Lower lobe of right lung (tissue), 2 donors: ENCODE data around the gene CENPO. TPM values are rescaled to one million over a fixed set of nuclear protein-coding genes. Genes with fewer than 3 reads are reported as not detected.

Source experiments
- ATAC-seq, 2 donors: fragments of 200-7000 bp; cut with Tn5 transposase; one replicate each; pipeline ENCODE4 v1.9.1; 2020 to 2022; ENCODE audit warnings: mild to moderate bottlenecking in 2 of 2, moderate library complexity in 2 of 2
- DNase-seq: peaks from one replicate; pipeline ENCODE4 v3.0.0-alpha.2; 2020
- H3K27ac ChIP-seq: fragments of 200-600 bp; one replicate; pipeline ENCODE4 v1.8.0; 2022
- H3K27me3 ChIP-seq: fragments of 200-600 bp; one replicate; pipeline ENCODE4 v1.8.0; 2022; ENCODE audit warnings: low read depth
- H3K36me3 ChIP-seq: fragments of 200-600 bp; one replicate; pipeline ENCODE4 v1.8.0; 2022; ENCODE audit warnings: mild to moderate bottlenecking
- H3K4me1 ChIP-seq: fragments of 200-600 bp; one replicate; pipeline ENCODE4 v1.8.0; 2022
- H3K4me3 ChIP-seq: fragments of 200-600 bp; one replicate; pipeline ENCODE4 v1.8.0; 2022; ENCODE audit warnings: mild to moderate bottlenecking
- H3K9me3 ChIP-seq: fragments of 200-600 bp; one replicate; pipeline ENCODE4 v1.8.0; 2022
- intact Hi-C: fragments of 100-400 bp; cut with DNase I; formaldehyde crosslinking; loops from one replicate; pipeline ENCODE4 v1.11.0; 2022
- total RNA-seq: library from RNA; stranded (reverse); fragmentation: NEBNext Ultra II Directional; extraction: Animal tissue kit (Norgen Biotek cat#: 25700); gene quantifications from one replicate; pipeline ENCODE4 v1.2.1, GENCODE V29; 2021
- TF ChIP-seq, protein P1 (sequence below): fragments of 200-600 bp; IDR thresholded peaks from one replicate; pipeline ENCODE4 v1.8.0; 2022; ENCODE audit warnings: antibody characterized with exemption, mild to moderate bottlenecking
- donor health status: DM: no; HTN: yes; CAD: no; lungs with severe emphysema.

Gene CENPO
- total RNA-seq, 1 donor from 2014 or later, result 5.3 TPM

GRCh38 chr2:24787532-24787931 is 5.7 kb upstream of the CENPO start:
- Histone ChIP-seq H3K4me3 (no peak overlapping the region), H3K9me3 (no peaks in the 10 kb centered on the region), H3K27me3 (no peaks in the 10 kb centered on the region), H3K36me3 (peaks cover 4% of the 10 kb centered on the region), H3K27ac (no peak overlapping the region), H3K4me1 (peaks cover 28% of the 10 kb centered on the region)
- ATAC-seq (no peak), DNase-seq (no peak)
- TF ChIP-seq, protein P1, sequence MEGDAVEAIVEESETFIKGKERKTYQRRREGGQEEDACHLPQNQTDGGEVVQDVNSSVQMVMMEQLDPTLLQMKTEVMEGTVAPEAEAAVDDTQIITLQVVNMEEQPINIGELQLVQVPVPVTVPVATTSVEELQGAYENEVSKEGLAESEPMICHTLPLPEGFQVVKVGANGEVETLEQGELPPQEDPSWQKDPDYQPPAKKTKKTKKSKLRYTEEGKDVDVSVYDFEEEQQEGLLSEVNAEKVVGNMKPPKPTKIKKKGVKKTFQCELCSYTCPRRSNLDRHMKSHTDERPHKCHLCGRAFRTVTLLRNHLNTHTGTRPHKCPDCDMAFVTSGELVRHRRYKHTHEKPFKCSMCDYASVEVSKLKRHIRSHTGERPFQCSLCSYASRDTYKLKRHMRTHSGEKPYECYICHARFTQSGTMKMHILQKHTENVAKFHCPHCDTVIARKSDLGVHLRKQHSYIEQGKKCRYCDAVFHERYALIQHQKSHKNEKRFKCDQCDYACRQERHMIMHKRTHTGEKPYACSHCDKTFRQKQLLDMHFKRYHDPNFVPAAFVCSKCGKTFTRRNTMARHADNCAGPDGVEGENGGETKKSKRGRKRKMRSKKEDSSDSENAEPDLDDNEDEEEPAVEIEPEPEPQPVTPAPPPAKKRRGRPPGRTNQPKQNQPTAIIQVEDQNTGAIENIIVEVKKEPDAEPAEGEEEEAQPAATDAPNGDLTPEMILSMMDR, result no peak
- intact Hi-C loops, result no loop called here

GRCh38 chr2:24788816-24789215 is 4.4 kb upstream of the CENPO start:
- peaks cover 4% of the 10 kb centered on the region for H3K36me3 ChIP-seq
- no peak for ATAC-seq

DNA sequence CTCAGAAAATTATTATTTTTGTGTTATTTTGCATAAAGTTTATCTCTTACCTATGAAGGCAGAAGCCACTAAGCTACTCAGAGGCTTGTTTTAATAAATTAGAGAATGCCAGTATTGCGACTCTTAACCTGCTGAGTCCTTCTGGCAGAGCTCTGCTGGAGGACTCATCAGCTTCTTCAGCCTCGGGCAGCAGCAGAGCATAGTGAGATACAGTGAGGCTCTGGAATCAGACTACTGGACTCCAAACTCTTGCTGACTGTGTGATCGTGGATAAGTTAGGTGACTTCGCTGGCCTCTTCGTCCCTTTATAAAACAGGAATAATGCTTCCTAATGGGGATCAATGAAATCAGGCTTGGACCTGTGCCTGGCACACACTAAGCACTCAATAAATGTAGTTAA is 1.8 kb upstream of the CENPO start:
- Histone ChIP-seq H3K36me3 (peaks cover 4% of the 10 kb centered on the region), H3K9me3 (no peaks in the 10 kb centered on the region), H3K4me1 (peaks cover 20% of the 10 kb centered on the region), H3K4me3 (no peak overlapping the region), H3K27me3 (no peaks in the 10 kb centered on the region), H3K27ac (peak overlapping the region; percentile 46)
- TF ChIP-seq, protein P1, result no peak
- intact Hi-C loops, result no loop called here
- DNase-seq (no peak), ATAC-seq (no peak)

More at GRCh38 chr2:24788816-24789215, 4.4 kb upstream of the CENPO start:
- DNase-seq, result no peak
- no peak overlapping the region for H3K27ac ChIP-seq
- H3K4me3 ChIP-seq, result no peak overlapping the region
- H3K9me3 ChIP-seq, result no peaks in the 10 kb centered on the region
- TF ChIP-seq, protein P1, result no peak
- intact Hi-C loops, result no loop called here
- H3K27me3 ChIP-seq, result no peaks in the 10 kb centered on the region
- H3K4me1 ChIP-seq, result peaks cover 33% of the 10 kb centered on the region

DNA sequence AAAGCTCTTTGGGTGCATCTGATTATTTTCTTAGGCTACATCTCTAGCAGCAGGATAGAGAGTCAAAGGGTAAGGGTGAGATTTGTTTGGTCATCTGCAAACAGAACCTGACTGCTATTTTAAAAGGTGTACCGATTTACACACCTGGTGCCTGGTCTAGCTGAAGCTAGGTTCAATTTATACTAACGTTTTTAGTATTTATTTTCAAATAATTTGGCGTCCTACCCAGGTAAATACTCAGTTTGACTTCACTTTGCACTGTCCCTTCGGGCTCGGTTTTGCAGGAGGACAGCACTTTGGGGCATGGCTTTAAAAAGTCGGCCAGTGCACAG is 717 bp upstream of the CENPO start:
- intact Hi-C loops, result no loop called here
- Histone ChIP-seq H3K4me1 (peaks cover 20% of the 10 kb centered on the region), H3K27me3 (no peaks in the 10 kb centered on the region), H3K36me3 (peaks cover 4% of the 10 kb centered on the region), H3K4me3 (peak overlapping the region; percentile 80), H3K27ac (peak overlapping the region; percentile 100), H3K9me3 (no peaks in the 10 kb centered on the region)
- ATAC-seq, result no peak
- no peak for DNase-seq
- TF ChIP-seq, protein P1, result no peak

- DNase-seq (no peak), ATAC-seq (no peak)
- intact Hi-C loops, result no loop called here
Observed at GRCh38 chr2:24793761-24794435, 673 bp downstream of the CENPO start.

More at GRCh38 chr2:24793761-24794435, 673 bp downstream of the CENPO start:
- Histone ChIP-seq H3K27me3 (no peaks in the 10 kb centered on the region), H3K27ac (peak overlapping the region; percentile 100), H3K4me1 (peaks cover 20% of the 10 kb centered on the region), H3K9me3 (no peaks in the 10 kb centered on the region), H3K36me3 (peaks cover 4% of the 10 kb centered on the region), H3K4me3 (peak overlapping the region; percentile 80)
- TF ChIP-seq, protein P1, result no peak
